GM19238 (cell line): ENCODE data around the gene KANK3.
"Not testable (repeated sequence)": the region's sequence is repeated elsewhere in the genome, so short reads cannot be mapped to it uniquely, and the experiment has no call there.

Experiments
- DNase-seq: peaks from one replicate; pipeline ENCODE4 v3.0.0; 2011; ENCODE audit warnings: low spot score; ENCODE audit not compliant: insufficient read length

KANK3 gene

DNA sequence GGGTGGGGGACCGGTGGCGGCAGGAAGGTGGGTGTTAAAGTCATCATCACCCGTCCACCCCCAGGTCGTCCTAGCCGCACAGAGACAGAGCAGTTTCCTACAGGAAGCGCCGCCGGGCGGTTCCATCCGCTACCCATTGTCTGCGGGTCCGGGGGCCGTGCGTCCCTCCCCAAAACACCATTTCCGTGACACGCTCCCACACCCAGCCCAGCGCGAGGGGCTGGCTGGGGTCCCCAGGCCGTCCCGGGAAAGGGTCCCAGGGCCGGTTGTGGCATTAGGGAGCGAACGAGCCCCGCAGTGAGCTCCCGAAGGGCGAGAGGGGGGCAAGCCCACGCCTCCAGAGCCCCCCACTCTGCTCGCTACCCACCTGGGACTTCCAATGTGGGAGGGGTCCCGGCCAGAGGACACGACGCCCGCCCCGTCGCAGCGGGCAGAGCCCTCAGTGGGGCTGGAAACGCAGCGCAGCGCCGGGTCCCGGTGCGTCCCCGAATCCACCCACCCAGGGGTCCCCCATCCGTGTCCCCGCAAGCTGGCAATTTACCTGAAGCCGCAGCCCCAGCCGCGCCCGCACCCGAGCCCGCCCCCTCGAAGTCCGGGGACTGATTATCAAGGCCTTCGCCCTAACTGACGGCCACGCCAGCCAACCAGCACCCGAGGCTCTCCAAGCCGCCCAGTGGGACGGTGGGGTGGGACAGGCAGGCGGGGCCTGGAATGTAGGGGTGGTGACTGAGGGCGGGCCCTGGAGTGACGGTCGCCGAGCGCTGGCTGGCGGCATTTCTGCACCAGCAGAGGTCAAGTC is at the start of gene KANK3:
Gene KANK3, minus strand, starts transcription at position 579 of the 799 bp plus-strand sequence. CDS start 5,434 bp downstream, outside the sequence.
- peak; percentile 98 for DNase-seq

DNA sequence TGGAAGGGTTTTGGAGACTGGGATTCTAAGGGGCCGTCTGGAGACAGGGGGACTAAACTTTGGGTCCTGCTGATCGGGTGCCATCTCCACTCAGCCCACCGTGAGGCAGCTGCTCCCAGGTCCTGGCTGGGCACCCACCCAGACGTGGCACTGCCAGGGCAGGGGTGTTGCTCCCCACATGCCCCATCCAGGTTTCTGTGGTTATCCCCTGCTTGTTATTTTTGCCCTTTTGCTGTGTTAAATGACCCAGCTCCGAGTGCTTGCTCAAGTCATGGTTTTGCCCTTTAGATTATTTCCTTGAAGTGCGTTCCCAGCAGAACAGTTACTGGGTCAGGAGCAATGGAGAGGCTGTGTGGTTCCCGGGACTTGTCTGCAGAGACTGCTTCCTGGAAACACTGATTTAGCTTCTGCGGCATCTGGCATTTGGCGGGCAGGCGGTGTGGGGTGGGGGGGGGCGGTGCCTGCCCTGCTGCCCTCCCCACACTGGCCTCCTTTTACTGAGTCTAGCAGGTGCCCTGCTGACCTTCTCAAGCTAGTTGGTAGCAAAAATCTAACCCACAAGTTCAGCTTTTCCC is 49.0 kb upstream of the KANK3 start:
- DNase-seq, result no peak

DNA sequence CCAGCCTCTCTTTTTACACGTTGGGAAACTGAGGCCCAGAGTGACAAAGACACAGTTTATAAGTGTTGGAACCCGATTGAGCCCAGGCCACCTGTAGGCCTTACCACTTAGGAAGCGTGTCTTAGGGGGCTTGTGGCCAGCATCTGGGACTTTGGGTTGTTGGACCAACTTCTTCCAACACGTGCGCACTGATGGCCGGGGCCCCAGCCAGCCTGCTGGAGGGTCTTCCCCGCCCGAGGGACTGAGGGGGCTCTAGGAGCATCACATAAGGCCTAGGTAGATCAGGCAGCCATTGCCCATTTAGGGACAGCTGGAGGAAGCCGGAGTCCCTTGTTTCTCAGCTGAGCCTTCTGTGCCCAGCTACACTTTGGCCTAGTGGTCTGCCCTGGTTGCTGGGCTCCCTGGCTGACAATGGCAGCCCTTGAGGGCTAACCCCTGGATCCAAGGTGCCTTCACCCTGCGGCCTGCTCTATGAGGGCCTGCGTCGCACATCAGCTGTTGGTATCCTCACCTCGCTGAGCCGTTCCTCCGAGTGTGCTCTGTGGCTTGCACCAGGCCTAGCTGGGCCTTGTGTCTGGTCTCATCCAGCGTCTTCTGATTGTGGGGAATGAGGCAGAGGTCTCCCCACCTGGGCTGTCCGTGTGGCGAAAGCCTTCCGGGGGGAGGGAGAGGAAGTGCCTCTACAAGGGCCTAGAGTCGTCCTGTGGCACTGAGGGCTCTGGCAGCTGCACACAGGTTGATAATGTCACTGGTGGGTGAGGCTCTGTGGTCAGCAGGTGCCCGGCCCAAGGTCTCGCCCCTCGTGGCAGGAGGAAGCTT is 48.3 kb upstream of the KANK3 start:
- DNase-seq, result no peak

DNA sequence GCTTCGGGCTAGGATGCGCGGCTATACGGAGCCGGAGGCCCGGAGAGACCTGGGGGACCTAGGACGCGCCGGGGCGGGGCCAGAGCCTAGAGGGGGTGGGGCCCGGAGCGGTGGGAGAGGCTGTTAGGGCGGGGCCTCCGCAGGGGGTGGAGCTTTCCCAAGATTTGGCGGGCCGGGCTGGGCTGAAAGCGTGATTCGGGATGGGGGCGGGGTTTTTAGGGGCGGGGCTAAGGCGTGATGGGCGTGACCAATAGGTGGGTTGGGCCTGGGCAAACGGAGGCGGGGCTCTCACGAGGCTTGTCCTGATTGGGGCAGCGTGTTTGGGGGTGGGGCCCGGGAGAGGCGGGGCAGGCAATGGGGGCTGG is 47.5 kb upstream of the KANK3 start:
- DNase-seq, result peak; percentile 84

DNA sequence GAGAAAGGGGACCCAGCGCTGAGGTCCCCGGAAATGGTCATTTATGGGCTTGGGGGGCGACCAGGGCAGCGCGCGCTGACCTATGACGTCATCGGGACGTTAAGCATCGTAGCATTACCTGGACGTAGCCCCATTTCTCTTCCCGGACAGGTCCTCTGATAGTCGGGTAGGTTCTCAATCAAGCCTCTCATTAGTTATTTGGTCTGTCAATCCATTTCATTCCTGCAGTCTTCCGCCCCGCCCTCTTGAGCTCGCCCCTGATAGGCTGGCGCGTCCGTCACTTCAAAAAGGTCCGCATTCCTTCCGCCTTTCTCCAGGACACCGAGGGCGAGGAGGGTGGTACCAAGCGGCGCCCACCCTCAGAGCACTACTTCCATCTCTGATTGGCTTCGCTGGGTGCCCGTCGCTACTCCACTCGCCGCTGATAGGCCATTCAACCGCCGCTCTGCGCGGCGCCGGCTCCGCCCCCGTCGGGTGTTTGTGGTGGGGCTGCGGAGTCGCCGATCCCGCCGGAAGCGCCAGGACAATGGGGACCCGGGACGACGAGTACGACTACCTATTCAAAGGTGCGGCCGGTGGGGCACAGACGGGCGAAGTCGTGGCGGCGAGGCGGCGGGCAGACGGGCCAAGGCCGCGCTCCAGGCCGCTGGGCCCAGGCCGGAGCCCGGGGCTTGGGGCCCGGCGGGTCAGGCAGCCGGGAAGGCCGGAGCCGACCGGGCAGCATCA is 47.0 kb upstream of the KANK3 start, which contains the start of gene RAB11B:
Gene RAB11B, plus strand, starts transcription at position 470 of the 726 bp plus-strand sequence. Its CDS starts 57 bp downstream, at position 527.
- peak; percentile 98 for DNase-seq

DNA sequence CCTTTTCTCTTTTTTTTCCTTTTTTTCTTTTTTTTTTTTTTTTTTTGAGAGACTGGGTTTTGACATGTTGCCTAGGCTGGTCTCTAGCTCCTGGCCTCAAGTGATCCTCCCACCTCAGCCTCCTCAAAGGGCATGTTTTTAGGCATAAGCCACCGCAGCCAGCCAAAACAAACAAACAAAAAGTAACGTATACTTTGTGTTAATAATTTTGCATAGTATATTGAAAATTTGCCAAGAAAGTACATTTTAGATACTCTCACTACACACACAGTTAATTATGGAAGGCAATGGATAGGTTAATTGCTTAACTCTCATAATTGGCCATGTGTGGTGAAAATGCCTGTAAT is 45.5 kb upstream of the KANK3 start:
- no peak for DNase-seq

DNA sequence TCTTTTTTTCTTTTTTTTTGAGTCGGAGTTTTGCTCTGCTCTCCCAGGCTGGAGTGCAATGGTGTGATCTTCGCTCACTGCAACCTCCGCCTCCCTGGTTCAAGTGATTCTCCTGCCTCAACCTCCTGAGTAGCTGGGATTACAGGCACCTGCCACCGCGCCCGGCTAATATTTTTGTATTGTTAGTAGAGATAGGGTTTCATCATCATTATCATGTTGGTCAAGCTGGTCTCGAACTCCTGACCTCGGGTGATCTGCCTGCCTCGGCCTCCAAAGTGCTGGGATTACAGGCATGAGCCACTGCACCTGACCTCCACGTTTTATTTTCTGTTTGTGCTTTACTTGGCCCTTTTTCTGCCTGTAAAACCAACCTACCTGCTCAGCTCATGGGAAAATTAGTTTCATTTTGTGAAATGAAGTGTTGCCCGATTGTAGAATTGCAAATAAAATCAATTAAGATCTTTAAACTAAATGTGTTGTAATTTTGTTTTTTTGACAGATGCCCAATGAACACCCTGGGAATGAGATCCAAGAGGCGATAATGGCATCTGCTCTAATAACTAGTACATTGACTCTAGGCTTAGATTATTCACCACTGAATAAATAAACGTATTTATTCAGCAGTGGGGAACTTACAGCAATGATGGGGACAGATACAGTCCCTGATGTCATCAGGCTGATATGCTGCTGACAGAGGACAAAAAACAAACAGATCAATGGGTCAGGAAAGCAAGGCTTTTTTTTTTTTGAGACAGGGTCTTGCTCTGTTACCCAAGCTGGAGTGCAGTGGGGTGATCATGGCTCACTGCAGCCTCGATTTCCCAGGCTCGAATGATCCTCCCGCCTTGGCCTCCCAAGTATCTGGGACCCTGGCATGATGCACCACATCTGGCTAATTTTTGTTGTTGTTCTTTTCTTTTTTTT is 44.9 kb upstream of the KANK3 start:
- no peak for DNase-seq

DNA sequence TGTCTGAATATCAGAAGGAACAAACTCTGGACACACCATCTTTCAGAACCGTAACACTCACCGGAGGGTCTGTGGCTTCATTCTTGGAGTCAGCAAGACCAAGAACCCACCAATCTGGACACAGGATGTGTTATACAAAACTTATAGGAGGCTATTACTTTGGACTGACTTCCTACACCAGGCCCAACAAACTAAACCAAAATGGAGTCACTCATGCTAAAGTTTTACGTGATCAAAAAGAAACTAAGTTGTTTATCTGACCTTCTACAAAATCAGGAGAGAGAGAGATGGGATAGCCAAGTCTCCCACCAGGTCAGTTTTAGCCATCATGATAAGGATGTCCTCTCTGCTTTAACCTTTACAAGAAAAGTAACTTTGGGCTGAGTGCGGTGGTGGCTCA is 43.9 kb upstream of the KANK3 start:
- DNase-seq, result no peak

DNA sequence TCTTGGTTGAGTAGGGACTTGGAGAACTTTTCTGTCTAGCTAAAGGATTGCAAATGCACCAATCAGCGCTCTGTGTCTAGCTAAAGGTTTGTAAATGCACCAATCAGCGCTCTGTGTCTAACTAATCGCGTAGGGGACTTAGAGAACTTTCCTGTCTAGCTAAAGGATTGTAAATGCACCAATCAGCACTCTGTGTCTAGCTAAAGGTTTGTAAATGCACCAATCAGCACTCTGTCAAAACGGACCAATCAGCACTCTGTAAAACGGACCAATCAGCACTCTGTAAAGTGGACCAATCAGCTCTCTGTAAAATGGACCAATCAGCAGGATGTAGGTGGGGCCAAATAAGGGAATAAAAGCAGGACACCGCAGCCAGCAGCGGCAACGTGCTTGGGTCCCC is 43.4 kb upstream of the KANK3 start:
- not testable (repeated sequence) for DNase-seq

DNA sequence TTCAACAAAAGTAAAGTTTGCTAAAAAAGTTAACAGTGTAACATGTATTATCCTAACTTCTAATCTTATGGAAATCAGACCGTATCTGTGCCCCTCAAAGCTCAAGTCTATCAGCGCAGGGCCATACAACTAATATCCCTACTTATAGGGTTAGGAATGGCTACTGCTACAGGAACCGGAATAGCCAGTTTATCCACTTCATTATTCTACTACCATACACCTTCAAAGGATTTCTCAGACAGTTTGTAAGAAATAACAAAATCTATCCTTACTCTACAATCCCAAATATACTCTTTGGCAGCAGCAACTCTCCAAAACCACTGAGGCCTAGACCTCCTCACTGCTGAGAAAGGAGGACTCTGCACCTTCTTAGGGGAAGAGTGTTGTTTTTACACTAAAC is 42.5 kb upstream of the KANK3 start:
- not testable (repeated sequence) for DNase-seq

DNA sequence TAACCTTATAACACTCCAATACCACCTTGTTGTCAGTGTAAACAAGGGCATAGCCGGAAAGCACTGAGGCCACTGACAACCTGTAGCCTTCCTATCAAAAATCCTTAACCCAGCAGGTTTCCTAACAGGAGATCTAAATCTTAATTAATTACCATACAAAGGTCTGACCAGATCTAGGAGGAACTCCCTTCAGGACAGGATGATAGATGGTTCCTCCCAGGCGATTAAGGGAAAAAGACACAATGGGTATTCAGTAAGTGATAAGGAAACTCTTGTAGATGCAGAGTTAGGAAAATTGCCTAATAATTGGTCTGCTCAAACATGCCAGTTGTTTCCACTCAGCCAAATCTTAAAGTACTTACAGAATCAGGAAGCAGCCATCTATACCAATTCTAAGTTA is 42.0 kb upstream of the KANK3 start:
- DNase-seq, result not testable (repeated sequence)

DNA sequence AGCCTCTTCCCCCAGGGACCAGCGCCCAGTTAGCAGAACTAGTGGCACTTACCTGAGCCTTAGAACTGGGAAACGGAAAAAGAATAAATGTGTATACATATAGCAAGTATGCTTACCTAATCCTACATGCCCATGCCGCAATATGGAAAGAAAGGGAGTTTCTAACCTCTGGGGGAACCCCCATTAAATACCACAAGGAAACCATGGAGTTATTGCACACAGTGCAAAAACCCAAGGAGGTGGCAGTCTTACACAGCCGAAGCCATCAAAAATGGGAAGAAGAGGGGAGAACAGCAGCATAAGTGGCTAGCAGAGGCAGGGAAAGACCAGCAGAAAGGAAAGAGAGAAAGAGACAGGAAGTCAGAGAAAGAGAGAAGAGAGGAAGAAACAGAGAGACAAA is 41.5 kb upstream of the KANK3 start:
- DNase-seq, result not testable (repeated sequence)

DNA sequence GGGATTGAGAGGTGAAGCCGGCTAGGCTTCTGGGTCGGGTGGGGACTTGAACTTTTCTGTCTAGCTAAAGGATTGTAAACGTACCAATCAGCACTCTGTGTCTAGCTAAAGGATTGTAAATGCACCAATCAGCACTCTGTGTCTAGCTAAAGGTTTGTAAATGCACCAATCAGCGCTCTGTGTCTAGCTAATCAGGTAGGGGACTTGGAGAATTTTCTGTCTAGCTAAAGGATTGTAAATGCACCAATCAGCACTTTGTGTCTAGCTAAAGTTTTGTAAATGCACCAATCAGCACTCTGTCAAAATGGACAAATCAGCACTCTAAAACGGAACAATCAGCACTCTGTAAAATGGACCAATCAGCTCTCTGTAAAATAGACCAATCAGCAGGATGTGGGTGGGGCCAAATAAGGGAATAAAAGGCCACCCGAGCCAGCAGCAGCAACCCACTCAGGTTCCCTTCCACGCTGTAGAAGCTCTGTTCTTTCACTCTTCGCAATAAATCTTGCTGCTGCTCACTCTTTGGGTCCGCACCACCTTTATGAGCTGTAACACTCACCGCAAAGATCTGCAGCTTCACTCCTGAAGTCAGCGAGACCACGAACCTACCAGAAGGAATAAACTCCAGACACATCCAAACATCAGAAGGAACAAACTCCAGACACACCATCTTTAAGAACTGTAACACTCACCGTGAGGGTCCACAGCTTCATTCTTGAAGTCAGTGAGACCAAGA is 36.3 kb upstream of the KANK3 start:
- not testable (repeated sequence) for DNase-seq

DNA sequence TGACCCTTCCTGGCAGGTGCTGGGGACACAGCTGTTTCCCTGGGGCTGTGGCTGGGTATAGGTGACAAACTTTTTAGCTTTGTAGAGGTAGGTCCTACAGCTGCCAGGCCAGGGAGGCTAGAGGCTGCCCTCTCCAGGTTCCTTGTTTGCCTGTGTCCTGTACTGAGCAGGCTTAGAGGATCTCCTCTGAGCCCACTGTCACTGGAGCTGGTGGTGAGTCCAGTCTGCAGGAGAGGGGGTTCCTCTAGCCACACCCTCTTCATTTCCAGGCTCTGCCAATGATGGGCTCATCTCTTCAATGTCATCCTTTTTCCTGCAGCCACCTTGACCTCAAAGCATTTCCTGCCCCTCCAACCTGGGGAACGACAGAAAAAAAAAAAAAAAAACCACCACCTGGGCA is 34.5 kb upstream of the KANK3 start:
- DNase-seq, result no peak

DNA sequence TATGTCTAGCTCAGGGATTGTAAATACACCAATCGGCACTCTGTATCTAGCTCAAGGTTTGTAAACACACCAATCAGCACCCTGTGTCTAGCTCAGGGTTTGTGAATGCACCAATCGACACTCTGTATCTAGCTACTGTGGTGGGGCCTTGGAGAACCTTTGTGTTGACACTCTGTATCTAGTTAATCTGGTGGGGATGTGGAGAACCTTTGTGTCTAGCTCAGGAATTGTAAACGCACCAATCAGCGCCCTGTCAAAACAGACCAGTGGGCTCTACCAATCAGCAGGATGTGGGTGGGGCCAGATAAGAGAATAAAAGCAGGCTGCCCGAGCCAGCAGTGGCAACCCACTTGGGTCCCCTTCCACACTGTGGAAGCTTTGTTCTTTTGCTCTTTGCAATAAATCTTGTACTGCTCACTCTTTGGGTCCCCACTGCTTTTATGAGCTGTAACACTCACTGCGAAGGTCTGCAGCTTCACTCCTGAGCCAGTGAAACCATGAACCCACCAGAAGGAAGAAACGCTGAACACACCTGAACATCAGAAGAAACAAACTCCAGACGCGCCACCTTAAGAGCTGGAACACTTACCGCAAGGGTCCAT is 33.4 kb upstream of the KANK3 start:
- not testable (repeated sequence) for DNase-seq

DNA sequence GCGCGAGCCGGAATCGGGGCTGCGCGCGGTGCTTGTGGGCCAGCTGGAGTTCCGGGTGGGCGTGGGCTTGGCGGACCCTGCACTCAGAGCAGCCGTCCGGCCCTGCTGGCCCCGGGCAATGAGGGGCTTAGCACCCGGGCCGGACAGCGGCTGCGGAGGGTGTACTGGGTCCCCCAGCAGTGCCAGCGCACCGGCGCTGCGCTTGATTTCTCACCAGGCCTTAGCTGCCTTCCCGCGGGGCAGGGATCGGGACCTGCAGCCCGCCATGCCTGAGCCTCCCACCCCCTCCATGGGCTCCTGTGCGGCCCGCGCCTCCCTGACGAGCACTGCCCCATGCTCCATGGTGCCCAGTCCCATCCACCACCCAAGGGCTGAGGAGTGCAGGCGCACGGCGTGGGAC is 32.7 kb upstream of the KANK3 start:
- DNase-seq, result not testable (repeated sequence)

DNA sequence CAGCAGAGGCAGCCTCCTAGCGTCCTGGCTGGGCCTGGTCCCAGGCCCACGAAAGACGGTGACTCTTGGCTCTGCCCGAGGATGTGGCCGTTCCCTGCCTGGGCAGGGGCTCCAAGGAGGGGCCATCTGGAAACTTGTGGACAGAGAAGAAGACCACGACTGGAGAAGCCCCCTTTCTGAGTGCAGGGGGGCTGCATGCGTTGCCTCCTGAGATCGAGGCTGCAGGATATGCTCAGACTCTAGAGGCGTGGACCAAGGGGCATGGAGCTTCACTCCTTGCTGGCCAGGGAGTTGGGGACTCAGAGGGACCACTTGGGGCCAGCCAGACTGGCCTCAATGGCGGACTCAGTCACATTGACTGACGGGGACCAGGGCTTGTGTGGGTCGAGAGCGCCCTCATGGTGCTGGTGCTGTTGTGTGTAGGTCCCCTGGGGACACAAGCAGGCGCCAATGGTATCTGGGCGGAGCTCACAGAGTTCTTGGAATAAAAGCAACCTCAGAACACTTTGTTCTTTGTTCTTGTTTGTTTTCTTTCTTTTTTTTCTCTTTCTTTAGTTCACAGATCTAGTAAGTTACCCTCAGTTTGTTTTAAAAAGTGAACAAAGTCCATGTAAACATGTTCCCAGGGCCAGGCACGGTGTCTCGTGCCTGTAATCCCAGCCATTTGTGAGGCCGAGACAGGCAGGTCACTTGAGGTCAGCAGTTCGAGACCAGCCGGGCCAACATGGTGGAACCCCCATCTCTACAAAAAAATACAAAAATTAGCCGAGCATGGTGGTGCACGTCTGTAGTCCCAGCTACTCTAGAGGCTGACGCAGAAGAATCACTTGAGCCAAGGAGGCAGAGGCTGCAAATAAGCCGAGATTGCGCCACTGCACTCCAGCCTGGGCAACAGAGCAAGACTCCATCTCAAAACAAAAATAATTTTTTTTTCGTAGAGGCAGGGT is 31.1 kb upstream of the KANK3 start:
- DNase-seq, result no peak
